Skin epidermis (tissue), 12 donors: ENCODE data around the gene GALNT11.
"Not testable (repeated sequence)": the region's sequence is repeated elsewhere in the genome, so short reads cannot be mapped to it uniquely, and the experiment has no call there.

Source experiments
- H3K27ac ChIP-seq, 21 experiments: fragments of 200-600 bp; sonication (generic) in 11 of 21; one replicate each; pipeline ENCODE4 v1.5.0; 2020; ENCODE audit warnings: mild to moderate bottlenecking in 3 of 21, inconsistent platforms in 2 of 21, moderate library complexity in 2 of 21
- H3K4me3 ChIP-seq, 7 experiments: fragments of 200-600 bp; sonication (generic) in 2 of 7; one replicate each; pipeline ENCODE4 v1.5.0; 2020; ENCODE audit warnings: inconsistent platforms in 2 of 7, mild to moderate bottlenecking in 2 of 7, moderate library complexity in 1 of 7

GALNT11 gene

GRCh38 chr7:152025937-152026890 is 740 bp downstream of the GALNT11 start:
- Histone ChIP-seq H3K27ac (peak overlapping the region; percentile 62 to 95 (median 85)), H3K4me3 (peak overlapping the region; percentile 58 to 86 (median 74))

GRCh38 chr7:152027491-152028365 is 2.3 kb downstream of the GALNT11 start:
- H3K4me3 ChIP-seq: not testable (repeated sequence)
- H3K27ac ChIP-seq: peak overlapping the region in 1 of 21 experiments; percentile 27

GRCh38 chr7:152030059-152030458 is 4.6 kb downstream of the GALNT11 start:
- not testable (repeated sequence) for H3K4me3 ChIP-seq, H3K27ac ChIP-seq

GRCh38 chr7:152030639-152031038 is 5.2 kb downstream of the GALNT11 start:
- not testable (repeated sequence) for H3K4me3 ChIP-seq, H3K27ac ChIP-seq

GRCh38 chr7:152035817-152036216 is 10.3 kb downstream of the GALNT11 start:
- Histone ChIP-seq H3K27ac (no peak overlapping the region), H3K4me3 (no peak overlapping the region)

GRCh38 chr7:152038410-152038809 is 12.9 kb downstream of the GALNT11 start:
- H3K4me3 ChIP-seq: not testable (repeated sequence)

GRCh38 chr7:152043086-152043485 is 17.6 kb downstream of the GALNT11 start:
- not testable (repeated sequence) for H3K4me3 ChIP-seq
- H3K27ac ChIP-seq: peak overlapping the region in 3 of 21 experiments; percentile 47 to 60 (median 58)

More at GRCh38 chr7:152038410-152038809, 12.9 kb downstream of the GALNT11 start:
- not testable (repeated sequence) for H3K27ac ChIP-seq

GRCh38 chr7:152044909-152045308 is 19.4 kb downstream of the GALNT11 start:
- not testable (repeated sequence) for H3K27ac ChIP-seq, H3K4me3 ChIP-seq

GRCh38 chr7:152046531-152046930 is 21.1 kb downstream of the GALNT11 start:
- Histone ChIP-seq H3K4me3 (no peak overlapping the region), H3K27ac (no peak overlapping the region)

- H3K27ac ChIP-seq: no peak overlapping the region
- no peak overlapping the region for H3K4me3 ChIP-seq
These were observed 22.6 kb downstream of the GALNT11 start for GRCh38 chr7:152048051-152048450.

- no peak overlapping the region for H3K4me3 ChIP-seq
- H3K27ac ChIP-seq: peak overlapping the region in 3 of 21 experiments; percentile 34 to 83 (median 41)
These were observed 25.1 kb downstream of the GALNT11 start for GRCh38 chr7:152050547-152050971.

GRCh38 chr7:152051968-152052367 is 26.5 kb downstream of the GALNT11 start:
- Histone ChIP-seq H3K4me3 (no peak overlapping the region), H3K27ac (peak overlapping the region in 1 of 21 experiments; percentile 83)

- Histone ChIP-seq H3K4me3 (no peak overlapping the region), H3K27ac (no peak overlapping the region)
These were observed 27.3 kb downstream of the GALNT11 start for GRCh38 chr7:152052771-152053170.

- Histone ChIP-seq H3K4me3 (no peak overlapping the region), H3K27ac (peak overlapping the region in 2 of 21 experiments; percentile 2 to 11)
These were observed 29.1 kb downstream of the GALNT11 start for GRCh38 chr7:152054367-152055230.

GRCh38 chr7:152056621-152057274 is 31.3 kb downstream of the GALNT11 start:
- Histone ChIP-seq H3K4me3 (no peak overlapping the region), H3K27ac (no peak overlapping the region)

- Histone ChIP-seq H3K27ac (no peak overlapping the region), H3K4me3 (no peak overlapping the region)
These were observed 33.8 kb downstream of the GALNT11 start for GRCh38 chr7:152059311-152059710.

GRCh38 chr7:152061086-152061485 is 35.6 kb downstream of the GALNT11 start:
- not testable (repeated sequence) for H3K4me3 ChIP-seq, H3K27ac ChIP-seq

GRCh38 chr7:152063192-152063591 is 37.7 kb downstream of the GALNT11 start:
- not testable (repeated sequence) for H3K27ac ChIP-seq, H3K4me3 ChIP-seq

GRCh38 chr7:152063821-152064220 is 38.3 kb downstream of the GALNT11 start:
- H3K4me3 ChIP-seq, H3K27ac ChIP-seq: not testable (repeated sequence)
